ENCODE results near the gene CCDC177. TPM values are rescaled to one million over a fixed set of nuclear protein-coding genes. Genes with fewer than 3 reads are reported as not detected.

CCDC177 gene
- total RNA-seq: under 1 TPM in 2 of 3 donors, not detected in 1; 0.29 to 0.33 TPM

DNA sequence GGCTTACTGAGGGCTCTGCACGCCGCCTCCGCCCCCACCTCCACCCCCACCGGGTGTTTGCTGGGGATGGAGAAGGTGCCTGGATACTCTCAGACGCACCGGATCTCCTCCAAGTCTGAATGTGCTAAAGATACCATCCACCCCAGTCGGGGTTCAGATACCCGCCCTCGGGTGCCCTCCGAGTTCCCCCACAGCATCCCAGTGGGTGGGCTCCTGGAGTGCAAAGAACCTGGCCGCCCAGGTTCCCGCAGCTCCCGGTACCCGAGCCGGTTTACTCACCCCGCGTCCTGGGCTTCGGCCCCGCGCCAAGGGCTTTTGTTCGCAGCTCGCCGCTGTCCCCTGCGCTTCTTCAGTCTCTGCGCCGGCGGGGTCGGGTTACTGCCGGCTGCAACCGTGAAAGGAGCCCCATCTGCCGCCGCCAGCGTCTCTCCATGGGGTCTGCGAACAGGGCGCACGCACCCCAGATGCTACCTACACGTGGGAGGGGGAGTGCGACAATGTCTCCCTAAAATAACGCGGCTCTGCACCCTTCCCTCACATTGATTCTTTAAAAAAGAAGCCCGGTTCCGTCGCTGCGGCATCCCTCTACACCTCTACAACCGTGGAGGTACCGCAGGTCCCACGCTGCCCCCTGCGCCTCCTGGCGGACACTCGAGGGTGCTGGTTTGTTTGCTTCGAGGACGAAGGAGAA, at the start of gene CCDC177:
TSS of gene CCDC177 (minus strand) at position 609 of the 691 bp plus-strand sequence. CDS start 1,249 bp downstream, outside the sequence.
- Histone ChIP-seq H3K27ac (no peak within 1 kb of the TSS), H3K27me3 (peaks cover 5 to 65% of the 10 kb centered on the region in 2 donors), H3K9me3 (peaks cover 0 to 3% of the 10 kb centered on the region in 2 donors), H3K4me3 (peak within 1 kb of the TSS in 2 of 3 donors; percentile 37 to 62), H3K36me3 (no peaks in the 10 kb centered on the region), H3K4me1 (peaks cover 5 to 17% of the 10 kb centered on the region in 2 donors)
- DNase-seq (ENCODE audit: low spot score in 2 of 2): peak; percentile 39 to 74
- TF ChIP-seq, protein P1, sequence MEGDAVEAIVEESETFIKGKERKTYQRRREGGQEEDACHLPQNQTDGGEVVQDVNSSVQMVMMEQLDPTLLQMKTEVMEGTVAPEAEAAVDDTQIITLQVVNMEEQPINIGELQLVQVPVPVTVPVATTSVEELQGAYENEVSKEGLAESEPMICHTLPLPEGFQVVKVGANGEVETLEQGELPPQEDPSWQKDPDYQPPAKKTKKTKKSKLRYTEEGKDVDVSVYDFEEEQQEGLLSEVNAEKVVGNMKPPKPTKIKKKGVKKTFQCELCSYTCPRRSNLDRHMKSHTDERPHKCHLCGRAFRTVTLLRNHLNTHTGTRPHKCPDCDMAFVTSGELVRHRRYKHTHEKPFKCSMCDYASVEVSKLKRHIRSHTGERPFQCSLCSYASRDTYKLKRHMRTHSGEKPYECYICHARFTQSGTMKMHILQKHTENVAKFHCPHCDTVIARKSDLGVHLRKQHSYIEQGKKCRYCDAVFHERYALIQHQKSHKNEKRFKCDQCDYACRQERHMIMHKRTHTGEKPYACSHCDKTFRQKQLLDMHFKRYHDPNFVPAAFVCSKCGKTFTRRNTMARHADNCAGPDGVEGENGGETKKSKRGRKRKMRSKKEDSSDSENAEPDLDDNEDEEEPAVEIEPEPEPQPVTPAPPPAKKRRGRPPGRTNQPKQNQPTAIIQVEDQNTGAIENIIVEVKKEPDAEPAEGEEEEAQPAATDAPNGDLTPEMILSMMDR (IDR thresholded peaks at IDR 0.05): peak; percentile 71 to 86 (median 78)
- TF ChIP-seq POLR2A (IDR thresholded peaks at IDR 0.05): no peak
- intact Hi-C loops (cut with DNase I; ENCODE audit: low total_unique reads): no loop called here

DNA sequence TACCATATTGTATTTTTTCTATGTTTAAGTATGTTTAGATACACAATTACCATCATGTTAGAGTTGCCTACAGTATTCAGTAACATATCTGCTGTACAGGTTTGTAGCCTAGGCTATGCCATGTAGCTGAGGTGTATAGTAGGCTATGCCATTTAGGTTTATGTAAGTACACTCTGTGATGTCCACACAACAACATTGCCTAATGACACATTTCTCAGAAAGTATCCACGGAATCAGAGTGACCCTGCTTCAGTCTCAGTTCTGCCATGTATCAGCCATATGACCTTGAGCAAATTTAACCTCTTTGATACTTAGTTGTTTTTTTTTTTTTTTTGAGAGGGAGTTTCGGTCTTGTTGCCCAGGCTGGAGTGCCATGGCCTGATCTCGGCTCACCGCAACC, 49.5 kb upstream of the CCDC177 start:
- H3K4me1 ChIP-seq: peaks cover under 1 to 20% of the 10 kb centered on the region in 2 donors

DNA sequence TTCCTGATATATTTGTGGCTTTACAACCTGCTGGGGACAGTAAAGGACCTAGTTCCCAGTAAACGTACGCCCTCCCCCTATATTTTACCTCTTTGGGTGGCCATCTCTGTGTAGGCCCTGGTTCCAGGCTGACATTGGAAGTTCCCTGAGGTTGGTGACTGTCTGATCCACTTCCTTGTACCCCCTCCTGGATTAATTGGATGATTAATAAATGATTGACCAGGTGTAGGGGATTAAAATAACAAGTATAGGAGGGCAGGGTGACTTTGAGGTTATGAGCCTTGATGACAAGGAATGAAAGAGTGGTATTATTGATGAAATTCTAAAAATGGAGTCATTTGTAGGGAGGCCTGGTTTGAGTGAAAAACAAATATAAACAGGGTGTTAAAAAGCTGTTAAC, 46.3 kb upstream of the CCDC177 start:
- no peak for DNase-seq (ENCODE audit: low spot score in 2 of 2)
- intact Hi-C loops (cut with DNase I; ENCODE audit: low total_unique reads): no loop called here
- Histone ChIP-seq H3K27ac (peak overlapping the region; percentile 76 to 97), H3K27me3 (no peaks in the 10 kb centered on the region), H3K36me3 (no peaks in the 10 kb centered on the region), H3K4me1 (peaks cover 17 to 46% of the 10 kb centered on the region in 2 donors), H3K4me3 (no peak overlapping the region), H3K9me3 (no peaks in the 10 kb centered on the region)
- no peak for TF ChIP-seq POLR2AphosphoS5 (IDR thresholded peaks at IDR 0.05)
- TF ChIP-seq POLR2A (IDR thresholded peaks at IDR 0.05): no peak
- TF ChIP-seq, protein P1 (IDR thresholded peaks at IDR 0.05): no peak

More for the DNA sequence above, 49.5 kb upstream of the CCDC177 start:
- DNase-seq (ENCODE audit: low spot score in 2 of 2): no peak
- Histone ChIP-seq H3K27ac (no peak overlapping the region), H3K36me3 (no peaks in the 10 kb centered on the region), H3K9me3 (no peaks in the 10 kb centered on the region), H3K27me3 (no peaks in the 10 kb centered on the region), H3K4me3 (no peak overlapping the region)
- TF ChIP-seq POLR2AphosphoS5 (IDR thresholded peaks at IDR 0.05) (no peak), POLR2A (IDR thresholded peaks at IDR 0.05) (no peak)
- TF ChIP-seq, protein P1 (IDR thresholded peaks at IDR 0.05): no peak
- intact Hi-C loops (cut with DNase I; ENCODE audit: low total_unique reads): no loop called here

- Histone ChIP-seq H3K27me3 (no peaks in the 10 kb centered on the region), H3K4me3 (peak overlapping the region in 1 of 3 donors; percentile 41), H3K36me3 (no peaks in the 10 kb centered on the region), H3K9me3 (no peaks in the 10 kb centered on the region), H3K4me1 (peaks cover 17 to 48% of the 10 kb centered on the region in 2 donors), H3K27ac (peak overlapping the region; percentile 76 to 97)
- DNase-seq (ENCODE audit: low spot score in 2 of 2): no peak
- TF ChIP-seq, protein P1 (IDR thresholded peaks at IDR 0.05): no peak
- TF ChIP-seq POLR2AphosphoS5 (IDR thresholded peaks at IDR 0.05): no peak
- TF ChIP-seq POLR2A (IDR thresholded peaks at IDR 0.05): no peak
- intact Hi-C loops (cut with DNase I; ENCODE audit: low total_unique reads): no loop called here
Measured at GRCh38 chr14:69620211-69620611, 45.5 kb upstream of the CCDC177 start.

- H3K27me3 ChIP-seq: no peaks in the 10 kb centered on the region
- intact Hi-C loops (cut with DNase I; ENCODE audit: low total_unique reads): loop anchor here (10.0 kb wide), 1 partner anchor 56 kb away; no protein-coding TSS in a partner anchor
- peak overlapping the region in 1 of 3 donors; percentile 9 for H3K4me3 ChIP-seq
- TF ChIP-seq, protein P1 (IDR thresholded peaks at IDR 0.05): no peak
- no peak for TF ChIP-seq POLR2A (IDR thresholded peaks at IDR 0.05)
- TF ChIP-seq POLR2AphosphoS5 (IDR thresholded peaks at IDR 0.05): no peak
- peaks cover 17 to 58% of the 10 kb centered on the region in 2 donors for H3K4me1 ChIP-seq
- no peaks in the 10 kb centered on the region for H3K36me3 ChIP-seq
- DNase-seq (ENCODE audit: low spot score in 2 of 2): no peak
- H3K27ac ChIP-seq: peak overlapping the region; percentile 57 to 97
- H3K9me3 ChIP-seq: no peaks in the 10 kb centered on the region
Measured at GRCh38 chr14:69619012-69619411, 44.3 kb upstream of the CCDC177 start.

All from breast epithelium (tissue), 4 donors.